GM12878 (cell line): ENCODE data around the gene AP2B1. TPM values are rescaled to one million over a fixed set of nuclear protein-coding genes. Genes with fewer than 3 reads are reported as not detected.

ENCODE experiments used
- ATAC-seq: fragments of 200-7000 bp; cut with Tn5 transposase; 3 replicates; pipeline ENCODE4 v1.9.1; 2020; ENCODE audit warnings: mild to moderate bottlenecking, moderate library complexity
- BruUV-seq: library from RNA; stranded (reverse); fragments of 400-500 nt; replicated peaks from 2 replicates; lab custom pipeline; 2021; lab: Mats Ljungman, UMichigan
- CTCF ChIA-PET: fragments of 300-600 bp; sonication (Branson Sonifier 250); formaldehyde crosslinking; extraction: SDS; loops from one replicate; lab custom pipeline; 2021; ENCODE audit warnings: inconsistent platforms; lab: Yijun Ruan, JAX
- POLR2A ChIA-PET: fragments of 350-600 bp; formaldehyde crosslinking; extraction: SDS; loops from one replicate; lab custom pipeline; 2021; ENCODE audit warnings: inconsistent platforms; lab: Charles Lee
- RAD21 ChIA-PET: fragments of 300-600 bp; sonication (Branson Sonifier 250); formaldehyde crosslinking; loops from one replicate; lab custom pipeline; 2023; ENCODE audit warnings: antibody characterized with exemption; ENCODE audit not compliant: unreplicated experiment; lab: Charles Lee
- SMC1A ChIA-PET: fragments of 300-600 bp; sonication (Branson Sonifier 250); formaldehyde crosslinking; loops from one replicate; lab custom pipeline; 2023; ENCODE audit not compliant: unreplicated experiment, uncharacterized antibody; lab: Charles Lee
- DNase-seq: peaks from one replicate; pipeline ENCODE4 v3.0.0-alpha.2; 2011; ENCODE audit warnings: low read depth, low spot score
- FAIRE-seq: peaks from 3 replicates; lab custom pipeline; 2011; peaks lifted over from hg19 to GRCh38; lab: Jason Lieb, UNC
- H2AFZ ChIP-seq: 2 replicates; pipeline ENCODE4 v1.6.0; 2011; ENCODE audit warnings: low read depth, low read length, control low read depth; ENCODE audit not compliant: control insufficient read depth
- H3K27ac ChIP-seq: 2 replicates; pipeline ENCODE4 v1.5.1; 2011; ENCODE audit warnings: control low read depth; ENCODE audit not compliant: control insufficient read depth, insufficient read depth
- H3K27me3 ChIP-seq, 2 experiments: replicated peaks in 1 of 2; 2 replicates each; pipeline versions ENCODE4 v1.6.0 to v1.6.1; 2011; ENCODE audit warnings: low read length in 1 of 2; ENCODE audit not compliant: control insufficient read depth in 2 of 2, insufficient read depth in 2 of 2
- H3K36me3 ChIP-seq, 2 experiments: 2 replicates each; pipeline ENCODE4 v1.5.1; 2011; ENCODE audit warnings: low read length in 1 of 2; ENCODE audit not compliant: control insufficient read depth in 2 of 2, insufficient read depth in 2 of 2
- H3K4me1 ChIP-seq: 2 replicates; pipeline ENCODE4 v1.6.1; 2011; ENCODE audit warnings: mild to moderate bottlenecking, low read length, moderate library complexity, mixed read lengths; ENCODE audit not compliant: control insufficient read depth, insufficient read depth
- H3K4me2 ChIP-seq: 2 replicates; pipeline ENCODE4 v1.6.0; 2011; ENCODE audit warnings: control low read depth; ENCODE audit not compliant: control insufficient read depth, insufficient read depth
- H3K4me3 ChIP-seq: fragments of 200-600 bp; sonication (generic); 2 replicates; pipeline ENCODE4 v1.5.1; 2016
- H3K79me2 ChIP-seq: 2 replicates; pipeline ENCODE4 v1.6.0; 2011; ENCODE audit warnings: low read length; ENCODE audit not compliant: control insufficient read depth, insufficient read depth
- H3K9ac ChIP-seq: 2 replicates; pipeline ENCODE4 v1.8.0; 2011; ENCODE audit warnings: low read length, control low read depth, mixed read lengths; ENCODE audit not compliant: control insufficient read depth, insufficient read depth
- H3K9me3 ChIP-seq: replicated peaks from 3 replicates; pipeline ENCODE4 v1.5.1; 2011; ENCODE audit warnings: mild to moderate bottlenecking, low read length; ENCODE audit not compliant: control insufficient read depth, insufficient read depth
- H4K20me1 ChIP-seq: 2 replicates; pipeline ENCODE4 v1.6.0; 2011; ENCODE audit not compliant: control insufficient read depth, insufficient read depth
- BHLHE40 ChIP-seq, 2 experiments: fragments of 450-650 bp in 1 of 2; IDR thresholded peaks; 2 replicates each; pipeline ENCODE4 v1.6.1; 2011 to 2017; ENCODE audit warnings: low read depth in 2 of 2, borderline replicate concordance in 1 of 2, improper control_type of control experiment in 1 of 2, low read length in 1 of 2, mild to moderate bottlenecking in 1 of 2
- E2F8 ChIP-seq: fragments of 450-650 bp; IDR thresholded peaks from 2 replicates; pipeline ENCODE4 v1.6.1; 2018; ENCODE audit warnings: mild to moderate bottlenecking, low read depth, moderate library complexity; ENCODE audit not compliant: partially characterized antibody
- MLLT1 ChIP-seq: fragments of 450-650 bp; IDR thresholded peaks from 2 replicates; pipeline ENCODE4 v1.6.1; 2016; ENCODE audit warnings: mild to moderate bottlenecking
- WGBS: methylation state at CpG from one replicate; pipeline ENCODE4 v1.1.6; 2016; ENCODE audit warnings: low lambda C conversion rate; ENCODE audit not compliant: insufficient replicate concordance, insufficient coverage; ENCODE audit errors: missing lambda C conversion rate; 5-methylcytosine and 5-hydroxymethylcytosine counted together
- in situ Hi-C: fragments of 300-500 bp; cut with MboI; formaldehyde crosslinking; loops from 9 replicates; pipeline ENCODE4 v1.14.3; 2018; ENCODE audit warnings: mixed read lengths
- intact Hi-C: fragments of 100-400 bp; cut with micrococcal nuclease; formaldehyde crosslinking; loops from one replicate; pipeline ENCODE4 v1.14.2; 2022; ENCODE audit not compliant: unreplicated experiment
- polyA plus RNA-seq, 11 experiments: library from polyadenylated mRNA; depleted of rRNA in 4 of 11; unstranded in 6 of 11; stranded (reverse) in 5 of 11; fragments of >200 nt; fragmentation: Nextera tagmentation in 4 of 11; fragmentation: Illumina TruSeq in 1 of 11; extraction: Ambion mirVana in 4 of 11; extraction: Trizol in 1 of 11; gene quantifications; 1 replicate in 1 of 11; 2 replicates in 10 of 11; pipeline versions ENCODE4 v1.2.1 to v1.2.3, GENCODE V29; 2011 to 2016; ENCODE audit warnings: inconsistent platforms in 2 of 11, missing spikeins in 2 of 11, low read depth in 1 of 11
- total RNA-seq, 4 experiments: library from RNA; depleted of rRNA in 3 of 4; stranded (reverse); fragments of >200 nt in 3 of 4; fragmentation: Illumina TruSeq in 1 of 4; extraction: Trizol in 1 of 4; gene quantifications; 2 replicates each; pipeline versions ENCODE4 v1.2.1 to v1.2.3, GENCODE V29; 2013 to 2021

AP2B1 gene
- total and polyA plus RNA-seq, 10 of the 15 experiments (the other 5 are each of a cell fraction or from before 2014, with no cell fraction given) = 18.6 to 112 (median 53.9) TPM

GRCh38 chr17:35588196-35588920 is 1.2 kb downstream of the AP2B1 start:
- ChIA-PET SMC1A (interaction anchor here (0.7 to 2.7 kb wide), 15 partner anchors 9 to 575 kb away, joined by 3 to 23 read pairs (median 4); partner anchors contain the start of gene PEX12), POLR2A (interaction anchor here (0.6 to 4.8 kb wide), 7 partner anchors 10 to 548 kb away, joined by 3 to 62 read pairs (median 8); partner anchors contain the start of genes PEX12 and SLFN12L), RAD21 (interaction anchor here (0.8 to 1.7 kb wide), 3 partner anchors 9 to 57 kb away, joined by 3 to 13 read pairs (median 4); partner anchors contain the start of gene PEX12), CTCF (interaction anchor here (0.6 to 3.9 kb wide), 11 partner anchors 9 to 345 kb away, joined by 3 to 21 read pairs (median 3); partner anchors contain the start of genes PEX12 and SLFN5)
- Histone ChIP-seq H3K27me3 (no peaks in the 10 kb centered on the region), H3K4me2 (peak overlapping the region; percentile 64), H3K4me3 (peak overlapping the region; percentile 98), H2AFZ (no peak overlapping the region), H3K4me1 (peaks cover 3% of the 10 kb centered on the region; the same call in 1 of the 2 replicates), H3K9me3 (no peaks in the 10 kb centered on the region), H4K20me1 (no peaks in the 10 kb centered on the region), H3K36me3 (no peaks in the 10 kb centered on the region), H3K9ac (no peak overlapping the region; the same call in 1 of the 2 replicates), H3K27ac (peak overlapping the region; percentile 13; the same call in 1 of the 2 replicates), H3K79me2 (peaks cover 39% of the 10 kb centered on the region)
- FAIRE-seq = no peak
- no TSS peak for BruUV-seq
- intact Hi-C loops = no loop called here
- DNase-seq = no peak
- in situ Hi-C loops = no loop called here
- 69% methylated on average over 12 of the region's 12 CpGs for WGBS
- peak; percentile 75; the same call in 1 of the 2 replicates for TF ChIP-seq MLLT1
- TF ChIP-seq E2F8 = no peak
- peak in 1 of 2 experiments; percentile 34; a peak in 1 of 4 replicates for TF ChIP-seq BHLHE40 (IDR thresholded peaks at IDR 0.05; ENCODE audit: borderline replicate concordance in 1 of 2, low read depth in 2 of 2, low read length in 1 of 2)
- ATAC-seq = peak; percentile 57
